ENCODE results near the gene B3GNT7.

GRCh38 chr2:231364061-231364460, 31.4 kb upstream of the B3GNT7 start:
- no peak for TF ChIP-seq CTCF (IDR thresholded peaks at IDR 0.05)
- no peak for TF ChIP-seq EZH2 (IDR thresholded peaks at IDR 0.05)

Measured in neural progenitor cell (in vitro differentiated cells).